ENCODE data around the gene DMAP1. TPM values are rescaled to one million over a fixed set of nuclear protein-coding genes. Genes with fewer than 3 reads are reported as not detected.
A peak's percentile ranks its signal among the peaks of the same experiment; 100 is the strongest.

Gene DMAP1
- total and polyA plus RNA-seq, 4 donors = 26.5 to 41.1 (median 35.1) TPM

GRCh38 chr1:44250068-44250781 is 37.0 kb downstream of the DMAP1 start:
- Histone ChIP-seq H3K36me3 (ENCODE audit: control insufficient read depth in 4 of 4, insufficient read depth in 4 of 4, low read length in 4 of 4) (peaks cover 0 to 8% (median 4%) of the 10 kb centered on the region in 4 donors), H3K9me3 (ENCODE audit: control insufficient read depth in 4 of 4, insufficient read depth in 3 of 4, low read length in 3 of 4) (no peaks in the 10 kb centered on the region), H3K4me1 (ENCODE audit: control insufficient read depth in 5 of 5, insufficient read depth in 5 of 5, low read length in 5 of 5) (peaks cover 0 to 7% (median 4%) of the 10 kb centered on the region in 5 donors), H3K27me3 (ENCODE audit: control insufficient read depth in 3 of 3, insufficient read depth in 3 of 3, low read length in 2 of 3) (no peaks in the 10 kb centered on the region), H3K9ac (ENCODE audit: insufficient read depth in 1 of 2, low read length in 2 of 2) (no peak overlapping the region), H3K4me3 (no peak overlapping the region), H3K27ac (ENCODE audit: low read depth in 1 of 2, low read length in 1 of 2) (peak overlapping the region in 1 of 2 donors; percentile 75)
- DNase-seq (no peak), ATAC-seq (ENCODE audit: insufficient read depth, low FRiP score) (no peak)
- TF ChIP-seq, protein P1, sequence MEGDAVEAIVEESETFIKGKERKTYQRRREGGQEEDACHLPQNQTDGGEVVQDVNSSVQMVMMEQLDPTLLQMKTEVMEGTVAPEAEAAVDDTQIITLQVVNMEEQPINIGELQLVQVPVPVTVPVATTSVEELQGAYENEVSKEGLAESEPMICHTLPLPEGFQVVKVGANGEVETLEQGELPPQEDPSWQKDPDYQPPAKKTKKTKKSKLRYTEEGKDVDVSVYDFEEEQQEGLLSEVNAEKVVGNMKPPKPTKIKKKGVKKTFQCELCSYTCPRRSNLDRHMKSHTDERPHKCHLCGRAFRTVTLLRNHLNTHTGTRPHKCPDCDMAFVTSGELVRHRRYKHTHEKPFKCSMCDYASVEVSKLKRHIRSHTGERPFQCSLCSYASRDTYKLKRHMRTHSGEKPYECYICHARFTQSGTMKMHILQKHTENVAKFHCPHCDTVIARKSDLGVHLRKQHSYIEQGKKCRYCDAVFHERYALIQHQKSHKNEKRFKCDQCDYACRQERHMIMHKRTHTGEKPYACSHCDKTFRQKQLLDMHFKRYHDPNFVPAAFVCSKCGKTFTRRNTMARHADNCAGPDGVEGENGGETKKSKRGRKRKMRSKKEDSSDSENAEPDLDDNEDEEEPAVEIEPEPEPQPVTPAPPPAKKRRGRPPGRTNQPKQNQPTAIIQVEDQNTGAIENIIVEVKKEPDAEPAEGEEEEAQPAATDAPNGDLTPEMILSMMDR (IDR thresholded peaks at IDR 0.05; ENCODE audit: control extremely low read depth, extremely low read depth) = no peak
- WGBS, 2 donors = 84 to 86% methylated on average over 33 of the region's 33 CpGs

- ATAC-seq (ENCODE audit: insufficient read depth, low FRiP score) = no peak
These were observed 38.2 kb downstream of the DMAP1 start for GRCh38 chr1:44251486-44251885.

GRCh38 chr1:44251989-44252671 is 38.9 kb downstream of the DMAP1 start:
- Histone ChIP-seq H3K27ac (ENCODE audit: low read depth in 1 of 2, low read length in 1 of 2) (no peak overlapping the region), H3K4me1 (ENCODE audit: control insufficient read depth in 5 of 5, insufficient read depth in 5 of 5, low read length in 5 of 5) (peaks cover 0 to 7% (median 4%) of the 10 kb centered on the region in 5 donors), H3K9me3 (ENCODE audit: control insufficient read depth in 4 of 4, insufficient read depth in 3 of 4, low read length in 3 of 4) (no peaks in the 10 kb centered on the region), H3K4me3 (no peak overlapping the region), H3K27me3 (ENCODE audit: control insufficient read depth in 3 of 3, insufficient read depth in 3 of 3, low read length in 2 of 3) (no peaks in the 10 kb centered on the region), H3K36me3 (ENCODE audit: control insufficient read depth in 4 of 4, insufficient read depth in 4 of 4, low read length in 4 of 4) (peaks cover 0 to 7% (median 6%) of the 10 kb centered on the region in 4 donors), H3K9ac (ENCODE audit: insufficient read depth in 1 of 2, low read length in 2 of 2) (no peak overlapping the region)
- TF ChIP-seq, protein P1 (IDR thresholded peaks at IDR 0.05; ENCODE audit: control extremely low read depth, extremely low read depth) = no peak
- no peak for DNase-seq
- 95 to 96% methylated on average over 23 of the region's 23 CpGs for WGBS, 2 donors
- no peak for ATAC-seq (ENCODE audit: insufficient read depth, low FRiP score)

More at GRCh38 chr1:44251486-44251885, 38.2 kb downstream of the DMAP1 start:
- DNase-seq = no peak
- no peaks in the 10 kb centered on the region for H3K9me3 ChIP-seq (ENCODE audit: control insufficient read depth in 4 of 4, insufficient read depth in 3 of 4, low read length in 3 of 4)
- peaks cover 0 to 10% (median 5%) of the 10 kb centered on the region in 4 donors for H3K36me3 ChIP-seq (ENCODE audit: control insufficient read depth in 4 of 4, insufficient read depth in 4 of 4, low read length in 4 of 4)
- H3K4me1 ChIP-seq (ENCODE audit: control insufficient read depth in 5 of 5, insufficient read depth in 5 of 5, low read length in 5 of 5) = peaks cover 0 to 7% (median 4%) of the 10 kb centered on the region in 5 donors
- H3K9ac ChIP-seq (ENCODE audit: insufficient read depth in 1 of 2, low read length in 2 of 2) = no peak overlapping the region
- H3K4me3 ChIP-seq = no peak overlapping the region
- H3K27me3 ChIP-seq (ENCODE audit: control insufficient read depth in 3 of 3, insufficient read depth in 3 of 3, low read length in 2 of 3) = no peaks in the 10 kb centered on the region
- H3K27ac ChIP-seq (ENCODE audit: low read depth in 1 of 2, low read length in 1 of 2) = no peak overlapping the region
- TF ChIP-seq, protein P1 (IDR thresholded peaks at IDR 0.05; ENCODE audit: control extremely low read depth, extremely low read depth) = no peak
- WGBS, 2 donors = 89 to 92% methylated on average over 1 of the region's 1 CpG

Measured in lung (tissue), 12 donors.